Fibroblast of lung (primary cell): ENCODE measurements around the gene OR6K6.

Source experiments
- EZH2 ChIP-seq: IDR thresholded peaks from 2 replicates; pipeline ENCODE4 v1.5.1; 2012; ENCODE audit warnings: low read length, control low read depth, mild to moderate bottlenecking; ENCODE audit errors: missing control alignments
- TF ChIP-seq, protein P1 (sequence below), 2 donors: IDR thresholded peaks in 1 of 2; conservative IDR thresholded peaks in 1 of 2; 1 replicate in 1 of 2; 2 replicates in 1 of 2; pipeline ENCODE4 v1.5.1; 2011 to 2012; ENCODE audit warnings: low read length in 2 of 2, control low read depth in 1 of 2, inconsistent platforms in 1 of 2, low read depth in 1 of 2, mild to moderate bottlenecking in 1 of 2

- TF ChIP-seq, protein P1, sequence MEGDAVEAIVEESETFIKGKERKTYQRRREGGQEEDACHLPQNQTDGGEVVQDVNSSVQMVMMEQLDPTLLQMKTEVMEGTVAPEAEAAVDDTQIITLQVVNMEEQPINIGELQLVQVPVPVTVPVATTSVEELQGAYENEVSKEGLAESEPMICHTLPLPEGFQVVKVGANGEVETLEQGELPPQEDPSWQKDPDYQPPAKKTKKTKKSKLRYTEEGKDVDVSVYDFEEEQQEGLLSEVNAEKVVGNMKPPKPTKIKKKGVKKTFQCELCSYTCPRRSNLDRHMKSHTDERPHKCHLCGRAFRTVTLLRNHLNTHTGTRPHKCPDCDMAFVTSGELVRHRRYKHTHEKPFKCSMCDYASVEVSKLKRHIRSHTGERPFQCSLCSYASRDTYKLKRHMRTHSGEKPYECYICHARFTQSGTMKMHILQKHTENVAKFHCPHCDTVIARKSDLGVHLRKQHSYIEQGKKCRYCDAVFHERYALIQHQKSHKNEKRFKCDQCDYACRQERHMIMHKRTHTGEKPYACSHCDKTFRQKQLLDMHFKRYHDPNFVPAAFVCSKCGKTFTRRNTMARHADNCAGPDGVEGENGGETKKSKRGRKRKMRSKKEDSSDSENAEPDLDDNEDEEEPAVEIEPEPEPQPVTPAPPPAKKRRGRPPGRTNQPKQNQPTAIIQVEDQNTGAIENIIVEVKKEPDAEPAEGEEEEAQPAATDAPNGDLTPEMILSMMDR (conservative IDR thresholded peaks at IDR 0.05 in 1 of 2, IDR thresholded peaks at IDR 0.05 in 1 of 2; ENCODE audit: low read depth in 1 of 2, low read length in 2 of 2): no peak
- TF ChIP-seq EZH2: no peak
These were observed 48.4 kb upstream of the OR6K6 start for GRCh38 chr1:158706096-158706495.
